WTC11 (cell line): ENCODE results near the gene SFI1. TPM values are rescaled to one million over a fixed set of nuclear protein-coding genes. Genes with fewer than 3 reads are reported as not detected.

ENCODE experiments used
- ATAC-seq: fragments of 200-7000 bp; cut with Tn5 transposase; 2 replicates; pipeline ENCODE4 v1.10.0; 2021; ENCODE audit warnings: mild to moderate bottlenecking, moderate library complexity
- CTCF ChIA-PET: fragments of 300-600 bp; sonication (Branson Sonifier 250); formaldehyde crosslinking; loops from one replicate; lab custom pipeline; 2021; ENCODE audit warnings: antibody characterized with exemption; lab: Charles Lee
- POLR2A ChIA-PET: fragments of 350-600 bp; sonication (Branson Sonifier 250); formaldehyde crosslinking; loops from one replicate; lab custom pipeline; 2021; ENCODE audit warnings: antibody characterized with exemption; lab: Charles Lee
- DNase-seq: peaks from one replicate; pipeline ENCODE4 v3.0.0; 2021; ENCODE audit warnings: low spot score
- H3K27ac Mint-ChIP-seq: 2 replicates; pipeline ENCODE4 v1.8.0; 2021; ENCODE audit warnings: mixed read lengths
- H3K27me3 Mint-ChIP-seq: 2 replicates; pipeline ENCODE4 v1.8.0; 2021; ENCODE audit warnings: low read depth, mild to moderate bottlenecking, moderate library complexity, mixed read lengths
- H3K36me3 Mint-ChIP-seq: 2 replicates; pipeline ENCODE4 v1.8.0; 2021; ENCODE audit warnings: mixed read lengths
- H3K4me1 Mint-ChIP-seq: 2 replicates; pipeline ENCODE4 v1.8.0; 2022; ENCODE audit warnings: mixed read lengths
- H3K4me3 Mint-ChIP-seq: 2 replicates; pipeline ENCODE4 v1.8.0; 2021; ENCODE audit warnings: mild to moderate bottlenecking, moderate library complexity, mixed read lengths
- H3K9me3 Mint-ChIP-seq: 2 replicates; pipeline ENCODE4 v1.8.0; 2021; ENCODE audit warnings: mixed read lengths
- CBFB ChIP-seq: sonication (generic); formaldehyde crosslinking; IDR thresholded peaks from 2 replicates; pipeline ENCODE4 v1.8.1; 2022; ENCODE audit warnings: mild to moderate bottlenecking, low read depth, missing genetic modification reagents
- ELF4 ChIP-seq: sonication (generic); formaldehyde crosslinking; IDR thresholded peaks from 2 replicates; pipeline ENCODE4 v1.8.1; 2022; ENCODE audit warnings: low read depth, mild to moderate bottlenecking, moderate library complexity, missing genetic modification reagents
- EMX1 ChIP-seq: fragments of 250-450 bp; sonication (Bioruptor Pico); IDR thresholded peaks from 2 replicates; pipeline ENCODE4 v1.8.0; 2021; ENCODE audit warnings: mild to moderate bottlenecking
- ESRRA ChIP-seq: sonication (generic); formaldehyde crosslinking; IDR thresholded peaks from 2 replicates; pipeline ENCODE4 v1.8.1; 2022; ENCODE audit warnings: mild to moderate bottlenecking, missing genetic modification reagents, borderline replicate concordance
- FOXK1 ChIP-seq: sonication (generic); formaldehyde crosslinking; IDR thresholded peaks from 2 replicates; pipeline ENCODE4 v1.8.0; 2022; ENCODE audit warnings: mild to moderate bottlenecking, moderate library complexity, missing genetic modification reagents
- GRHL2 ChIP-seq: fragments of 250-450 bp; sonication (Bioruptor Pico); IDR thresholded peaks from 2 replicates; pipeline ENCODE4 v1.8.0; 2022; ENCODE audit warnings: mild to moderate bottlenecking, moderate library complexity; ENCODE audit not compliant: insufficient replicate concordance, severe bottlenecking
- IRF2 ChIP-seq: sonication (generic); formaldehyde crosslinking; IDR thresholded peaks from 2 replicates; pipeline ENCODE4 v1.8.0; 2022; ENCODE audit warnings: low read depth, missing genetic modification reagents, borderline replicate concordance
- MXD4 ChIP-seq: fragments of 250-450 bp; sonication (Bioruptor Pico); IDR thresholded peaks from 2 replicates; pipeline ENCODE4 v1.8.0; 2021; ENCODE audit warnings: mild to moderate bottlenecking, moderate library complexity, borderline replicate concordance
- SMAD4 ChIP-seq: sonication (generic); formaldehyde crosslinking; IDR thresholded peaks from 2 replicates; pipeline ENCODE4 v1.8.0; 2022; ENCODE audit warnings: mild to moderate bottlenecking, missing genetic modification reagents
- SP1 ChIP-seq: sonication (generic); formaldehyde crosslinking; conservative IDR thresholded peaks from 2 replicates; pipeline ENCODE4 v1.8.1; 2022; ENCODE audit warnings: missing genetic modification reagents
- STAT6 ChIP-seq: sonication (generic); formaldehyde crosslinking; conservative IDR thresholded peaks from 2 replicates; pipeline ENCODE4 v1.8.1; 2023; ENCODE audit warnings: mild to moderate bottlenecking, low read depth, missing genetic modification reagents, moderate library complexity
- TEAD4 ChIP-seq: sonication (generic); formaldehyde crosslinking; IDR thresholded peaks from 2 replicates; pipeline ENCODE4 v1.8.0; 2022; ENCODE audit warnings: mild to moderate bottlenecking, missing genetic modification reagents
- TP53 ChIP-seq: sonication (generic); formaldehyde crosslinking; IDR thresholded peaks from 2 replicates; pipeline ENCODE4 v1.8.1; 2023; ENCODE audit warnings: mild to moderate bottlenecking, missing genetic modification reagents
- ZBTB21 ChIP-seq: sonication (generic); formaldehyde crosslinking; IDR thresholded peaks from 2 replicates; pipeline ENCODE4 v1.8.1; 2023; ENCODE audit warnings: mild to moderate bottlenecking, missing genetic modification reagents, borderline replicate concordance
- ZNF219 ChIP-seq: sonication (generic); formaldehyde crosslinking; IDR thresholded peaks from 2 replicates; pipeline ENCODE4 v1.8.0; 2023; ENCODE audit warnings: missing genetic modification reagents, mild to moderate bottlenecking, borderline replicate concordance
- ZNF232 ChIP-seq: sonication (generic); formaldehyde crosslinking; IDR thresholded peaks from 2 replicates; pipeline ENCODE4 v1.8.0; 2022; ENCODE audit warnings: mild to moderate bottlenecking, missing genetic modification reagents
- ZNF263 ChIP-seq: sonication (generic); formaldehyde crosslinking; IDR thresholded peaks from 2 replicates; pipeline ENCODE4 v1.8.1; 2022; ENCODE audit warnings: low read depth, mild to moderate bottlenecking, moderate library complexity, missing genetic modification reagents
- ZNF396 ChIP-seq: fragments of 250-450 bp; sonication (Bioruptor Pico); IDR thresholded peaks from 2 replicates; pipeline ENCODE4 v1.8.0; 2021; ENCODE audit warnings: mild to moderate bottlenecking, moderate library complexity, borderline replicate concordance
- total RNA-seq: library from RNA; stranded (reverse); gene quantifications from 3 replicates; pipeline ENCODE4 v1.2.3, GENCODE V29; 2021
- TF ChIP-seq, protein P1 (sequence below): sonication (generic); formaldehyde crosslinking; IDR thresholded peaks from 2 replicates; pipeline ENCODE4 v1.8.0; 2023; ENCODE audit warnings: missing genetic modification reagents
- TF ChIP-seq, protein P2 (sequence below): sonication (generic); formaldehyde crosslinking; IDR thresholded peaks from 2 replicates; pipeline ENCODE4 v1.8.1; 2023; ENCODE audit warnings: mild to moderate bottlenecking, missing genetic modification reagents, moderate library complexity
- TF ChIP-seq, protein P3 (sequence below): sonication (generic); formaldehyde crosslinking; IDR thresholded peaks from 2 replicates; pipeline ENCODE4 v1.8.1; 2022; ENCODE audit warnings: mild to moderate bottlenecking, moderate library complexity, missing genetic modification reagents
- TF ChIP-seq, protein P4 (sequence below): sonication (generic); formaldehyde crosslinking; IDR thresholded peaks from 2 replicates; pipeline ENCODE4 v1.8.1; 2022; ENCODE audit warnings: low read depth, mild to moderate bottlenecking, moderate library complexity, missing genetic modification reagents, borderline replicate concordance
- TF ChIP-seq, protein P5 (sequence below): sonication (generic); formaldehyde crosslinking; IDR thresholded peaks from 2 replicates; pipeline ENCODE4 v1.8.0; 2022; ENCODE audit warnings: mild to moderate bottlenecking, missing genetic modification reagents
- TF ChIP-seq, protein P6 (sequence below): sonication (generic); formaldehyde crosslinking; IDR thresholded peaks from 2 replicates; pipeline ENCODE4 v1.8.0; 2022; ENCODE audit warnings: missing genetic modification reagents

SFI1 gene
- total RNA-seq, 1 experiment from 2014 or later: 43.6 TPM

DNA sequence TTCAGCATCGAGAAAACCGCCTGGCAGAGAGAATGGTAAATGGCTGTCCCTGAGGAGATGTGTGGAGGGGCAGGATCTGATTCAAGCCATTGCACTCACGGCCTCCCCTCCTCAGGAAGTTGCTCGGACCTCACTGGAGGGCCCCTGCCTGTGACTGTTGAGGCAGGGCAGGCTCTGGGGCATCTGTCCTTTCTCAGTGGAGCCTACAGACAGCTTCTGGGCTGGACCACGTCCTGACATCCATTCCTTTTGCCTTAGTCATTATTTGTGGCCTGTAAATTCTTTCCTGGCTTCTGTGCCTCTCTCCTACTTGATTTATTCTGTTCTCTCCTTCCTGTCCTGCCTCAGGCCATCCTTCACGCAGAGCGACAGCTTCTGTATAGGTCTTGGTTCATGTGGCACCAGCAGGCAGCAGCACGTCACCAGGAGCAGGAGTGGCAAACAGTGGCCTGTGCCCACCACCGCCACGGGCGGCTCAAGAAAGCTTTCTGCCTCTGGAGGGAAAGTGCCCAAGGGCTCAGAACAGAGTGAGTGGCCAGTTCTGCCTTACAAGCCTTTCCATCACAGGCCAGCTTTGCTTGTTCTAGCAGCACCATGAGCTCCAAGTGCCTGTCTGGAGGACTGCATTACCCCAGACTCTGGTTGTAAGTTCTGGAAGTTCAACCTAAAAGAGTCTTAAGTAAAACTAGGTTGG, 106.1 kb downstream of the SFI1 start:
- POLR2A ChIA-PET: no interaction called here
- H3K9me3 Mint-ChIP-seq: no peaks in the 10 kb centered on the region
- TF ChIP-seq ZNF396 (CRISPR knock-in tag): no peak
- TF ChIP-seq EMX1: no peak
- TF ChIP-seq, protein P1, sequence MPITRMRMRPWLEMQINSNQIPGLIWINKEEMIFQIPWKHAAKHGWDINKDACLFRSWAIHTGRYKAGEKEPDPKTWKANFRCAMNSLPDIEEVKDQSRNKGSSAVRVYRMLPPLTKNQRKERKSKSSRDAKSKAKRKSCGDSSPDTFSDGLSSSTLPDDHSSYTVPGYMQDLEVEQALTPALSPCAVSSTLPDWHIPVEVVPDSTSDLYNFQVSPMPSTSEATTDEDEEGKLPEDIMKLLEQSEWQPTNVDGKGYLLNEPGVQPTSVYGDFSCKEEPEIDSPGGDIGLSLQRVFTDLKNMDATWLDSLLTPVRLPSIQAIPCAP (CRISPR knock-in tag): no peak
- TF ChIP-seq SP1 (CRISPR knock-in tag): no peak
- no peak for TF ChIP-seq SMAD4 (CRISPR knock-in tag)
- TF ChIP-seq IRF2 (CRISPR knock-in tag): no peak
- TF ChIP-seq ZBTB21 (CRISPR knock-in tag): no peak
- no peak for TF ChIP-seq GRHL2
- TF ChIP-seq, protein P2, sequence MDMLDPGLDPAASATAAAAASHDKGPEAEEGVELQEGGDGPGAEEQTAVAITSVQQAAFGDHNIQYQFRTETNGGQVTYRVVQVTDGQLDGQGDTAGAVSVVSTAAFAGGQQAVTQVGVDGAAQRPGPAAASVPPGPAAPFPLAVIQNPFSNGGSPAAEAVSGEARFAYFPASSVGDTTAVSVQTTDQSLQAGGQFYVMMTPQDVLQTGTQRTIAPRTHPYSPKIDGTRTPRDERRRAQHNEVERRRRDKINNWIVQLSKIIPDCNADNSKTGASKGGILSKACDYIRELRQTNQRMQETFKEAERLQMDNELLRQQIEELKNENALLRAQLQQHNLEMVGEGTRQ (CRISPR knock-in tag): no peak
- TF ChIP-seq ZNF219 (CRISPR knock-in tag): no peak
- TF ChIP-seq, all 79 proteins: peak for 0
- no peaks in the 10 kb centered on the region for H3K4me1 Mint-ChIP-seq
- CTCF ChIA-PET: no interaction called here
- no peaks in the 10 kb centered on the region for H3K36me3 Mint-ChIP-seq
- H3K4me3 Mint-ChIP-seq: no peak overlapping the region
- no peaks in the 10 kb centered on the region; the same call in 1 of the 2 replicates for H3K27me3 Mint-ChIP-seq
- ATAC-seq (no peak), DNase-seq (no peak)
- H3K27ac Mint-ChIP-seq: 0 out of 2 replicates have a peak overlapping the region, but pooled peaks have one; percentile 15

- ATAC-seq (no peak), DNase-seq (no peak)
- Mint-ChIP-seq H3K36me3 (no peaks in the 10 kb centered on the region), H3K9me3 (no peaks in the 10 kb centered on the region), H3K4me3 (no peak overlapping the region), H3K4me1 (no peaks in the 10 kb centered on the region), H3K27me3 (no peaks in the 10 kb centered on the region; the same call in 1 of the 2 replicates), H3K27ac (no peak overlapping the region)
- POLR2A ChIA-PET: no interaction called here
- CTCF ChIA-PET: interaction anchor here (1.1 kb wide), 1 partner anchor 22 kb away, joined by 3 read pairs; no protein-coding TSS in a partner anchor
- TF ChIP-seq TEAD4 (CRISPR knock-in tag) (no peak), TP53 (CRISPR knock-in tag) (no peak), ZNF232 (no peak), MXD4 (CRISPR knock-in tag) (no peak), STAT6 (CRISPR knock-in tag) (no peak), ZNF263 (CRISPR knock-in tag) (no peak), ESRRA (CRISPR knock-in tag) (no peak), FOXK1 (CRISPR knock-in tag) (no peak), CBFB (no peak), ELF4 (CRISPR knock-in tag) (no peak)
- TF ChIP-seq, protein P3, sequence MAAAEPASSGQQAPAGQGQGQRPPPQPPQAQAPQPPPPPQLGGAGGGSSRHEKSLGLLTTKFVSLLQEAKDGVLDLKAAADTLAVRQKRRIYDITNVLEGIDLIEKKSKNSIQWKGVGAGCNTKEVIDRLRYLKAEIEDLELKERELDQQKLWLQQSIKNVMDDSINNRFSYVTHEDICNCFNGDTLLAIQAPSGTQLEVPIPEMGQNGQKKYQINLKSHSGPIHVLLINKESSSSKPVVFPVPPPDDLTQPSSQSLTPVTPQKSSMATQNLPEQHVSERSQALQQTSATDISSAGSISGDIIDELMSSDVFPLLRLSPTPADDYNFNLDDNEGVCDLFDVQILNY: no peak
- TF ChIP-seq, protein P4, sequence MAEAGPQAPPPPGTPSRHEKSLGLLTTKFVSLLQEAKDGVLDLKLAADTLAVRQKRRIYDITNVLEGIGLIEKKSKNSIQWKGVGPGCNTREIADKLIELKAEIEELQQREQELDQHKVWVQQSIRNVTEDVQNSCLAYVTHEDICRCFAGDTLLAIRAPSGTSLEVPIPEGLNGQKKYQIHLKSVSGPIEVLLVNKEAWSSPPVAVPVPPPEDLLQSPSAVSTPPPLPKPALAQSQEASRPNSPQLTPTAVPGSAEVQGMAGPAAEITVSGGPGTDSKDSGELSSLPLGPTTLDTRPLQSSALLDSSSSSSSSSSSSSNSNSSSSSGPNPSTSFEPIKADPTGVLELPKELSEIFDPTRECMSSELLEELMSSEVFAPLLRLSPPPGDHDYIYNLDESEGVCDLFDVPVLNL (CRISPR knock-in tag): no peak
- TF ChIP-seq, protein P5, sequence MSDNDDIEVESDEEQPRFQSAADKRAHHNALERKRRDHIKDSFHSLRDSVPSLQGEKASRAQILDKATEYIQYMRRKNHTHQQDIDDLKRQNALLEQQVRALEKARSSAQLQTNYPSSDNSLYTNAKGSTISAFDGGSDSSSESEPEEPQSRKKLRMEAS (CRISPR knock-in tag): no peak
- TF ChIP-seq, protein P6, sequence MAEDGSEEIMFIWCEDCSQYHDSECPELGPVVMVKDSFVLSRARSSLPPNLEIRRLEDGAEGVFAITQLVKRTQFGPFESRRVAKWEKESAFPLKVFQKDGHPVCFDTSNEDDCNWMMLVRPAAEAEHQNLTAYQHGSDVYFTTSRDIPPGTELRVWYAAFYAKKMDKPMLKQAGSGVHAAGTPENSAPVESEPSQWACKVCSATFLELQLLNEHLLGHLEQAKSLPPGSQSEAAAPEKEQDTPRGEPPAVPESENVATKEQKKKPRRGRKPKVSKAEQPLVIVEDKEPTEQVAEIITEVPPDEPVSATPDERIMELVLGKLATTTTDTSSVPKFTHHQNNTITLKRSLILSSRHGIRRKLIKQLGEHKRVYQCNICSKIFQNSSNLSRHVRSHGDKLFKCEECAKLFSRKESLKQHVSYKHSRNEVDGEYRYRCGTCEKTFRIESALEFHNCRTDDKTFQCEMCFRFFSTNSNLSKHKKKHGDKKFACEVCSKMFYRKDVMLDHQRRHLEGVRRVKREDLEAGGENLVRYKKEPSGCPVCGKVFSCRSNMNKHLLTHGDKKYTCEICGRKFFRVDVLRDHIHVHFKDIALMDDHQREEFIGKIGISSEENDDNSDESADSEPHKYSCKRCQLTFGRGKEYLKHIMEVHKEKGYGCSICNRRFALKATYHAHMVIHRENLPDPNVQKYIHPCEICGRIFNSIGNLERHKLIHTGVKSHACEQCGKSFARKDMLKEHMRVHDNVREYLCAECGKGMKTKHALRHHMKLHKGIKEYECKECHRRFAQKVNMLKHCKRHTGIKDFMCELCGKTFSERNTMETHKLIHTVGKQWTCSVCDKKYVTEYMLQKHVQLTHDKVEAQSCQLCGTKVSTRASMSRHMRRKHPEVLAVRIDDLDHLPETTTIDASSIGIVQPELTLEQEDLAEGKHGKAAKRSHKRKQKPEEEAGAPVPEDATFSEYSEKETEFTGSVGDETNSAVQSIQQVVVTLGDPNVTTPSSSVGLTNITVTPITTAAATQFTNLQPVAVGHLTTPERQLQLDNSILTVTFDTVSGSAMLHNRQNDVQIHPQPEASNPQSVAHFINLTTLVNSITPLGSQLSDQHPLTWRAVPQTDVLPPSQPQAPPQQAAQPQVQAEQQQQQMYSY (CRISPR knock-in tag): no peak
Measured at GRCh38 chr22:31603081-31603525, 106.8 kb downstream of the SFI1 start.
